Amygdala (tissue), 56 donors: ENCODE results near the gene METTL5.
A peak's percentile ranks its signal among the peaks of the same experiment; 100 is the strongest.
"Not testable (repeated sequence)": the region's sequence is repeated elsewhere in the genome, so short reads cannot be mapped to it uniquely, and the experiment has no call there.

Source experiments
- DNase-seq, 56 donors: peaks; one replicate each; lab custom pipeline; 2025; lab: John Stamatoyannopoulos, UW

Gene METTL5

GRCh38 chr2:169824373-169825333, at the start of gene METTL5:
TSS of gene METTL5 (minus strand) at chr2:169824905. CDS start at chr2:169824597, 308 bp downstream.
- DNase-seq = peak; percentile 13 to 87 (median 72)

- DNase-seq = no peak
These were observed 47.3 kb upstream of the METTL5 start for GRCh38 chr2:169871994-169872393.

- not testable (repeated sequence) for DNase-seq
These were observed 46.7 kb upstream of the METTL5 start for GRCh38 chr2:169871369-169871768.

GRCh38 chr2:169868951-169869350, 44.2 kb upstream of the METTL5 start:
- DNase-seq = no peak

GRCh38 chr2:169867579-169867978, 42.9 kb upstream of the METTL5 start:
- no peak for DNase-seq

GRCh38 chr2:169866230-169866629, 41.5 kb upstream of the METTL5 start:
- not testable (repeated sequence) for DNase-seq

GRCh38 chr2:169865492-169865891, 40.8 kb upstream of the METTL5 start:
- DNase-seq = no peak

- no peak for DNase-seq
These were observed 38.1 kb upstream of the METTL5 start for GRCh38 chr2:169862816-169863215.

GRCh38 chr2:169860149-169860548, 35.4 kb upstream of the METTL5 start:
- no peak for DNase-seq

- no peak for DNase-seq
These were observed 34.7 kb upstream of the METTL5 start for GRCh38 chr2:169859423-169859822.

GRCh38 chr2:169855281-169856258, 30.9 kb upstream of the METTL5 start:
- not testable (repeated sequence) for DNase-seq

GRCh38 chr2:169853041-169853668, 28.4 kb upstream of the METTL5 start:
- no peak for DNase-seq

- DNase-seq = no peak
These were observed 25.0 kb upstream of the METTL5 start for GRCh38 chr2:169849710-169850109.

- DNase-seq = peak in 40 of 56 donors; percentile 2 to 73 (median 32)
These were observed 24.4 kb upstream of the METTL5 start for GRCh38 chr2:169848959-169849693.

GRCh38 chr2:169845016-169845415, 20.3 kb upstream of the METTL5 start:
- no peak for DNase-seq

GRCh38 chr2:169841625-169842024, 16.9 kb upstream of the METTL5 start:
- not testable (repeated sequence) for DNase-seq

- no peak for DNase-seq
These were observed 16.0 kb upstream of the METTL5 start for GRCh38 chr2:169840747-169841142.

- no peak for DNase-seq
These were observed 15.4 kb upstream of the METTL5 start for GRCh38 chr2:169839954-169840746.
